Fibroblast of lung (primary cell): ENCODE results near the gene SELP. TPM values are rescaled to one million over a fixed set of nuclear protein-coding genes. Genes with fewer than 3 reads are reported as not detected.

Experiments used
- DNase-seq, 2 donors: peaks; one replicate each; pipeline versions ENCODE4 v3.0.0 to v3.0.0-alpha.2; 2010; ENCODE audit warnings: low read depth in 2 of 2
- H2AFZ ChIP-seq: 2 replicates; pipeline ENCODE4 v1.5.1; 2012; ENCODE audit warnings: low read length, control low read depth, inconsistent platforms
- H3K27ac ChIP-seq: 2 replicates; pipeline ENCODE4 v1.5.1; 2011; ENCODE audit warnings: low read length, control low read depth; ENCODE audit not compliant: insufficient read depth
- H3K27me3 ChIP-seq: 2 replicates; pipeline ENCODE4 v1.5.1; 2011; ENCODE audit warnings: mild to moderate bottlenecking, low read length; ENCODE audit not compliant: control insufficient read depth, insufficient read depth
- H3K36me3 ChIP-seq: 2 replicates; pipeline ENCODE4 v1.5.1; 2011; ENCODE audit warnings: low read length; ENCODE audit not compliant: control insufficient read depth, insufficient read depth
- H3K4me1 ChIP-seq: 2 replicates; pipeline ENCODE4 v1.5.1; 2011; ENCODE audit warnings: low read length; ENCODE audit not compliant: control insufficient read depth, insufficient read depth; ENCODE audit errors: extremely low read depth
- H3K4me2 ChIP-seq: 2 replicates; pipeline ENCODE4 v1.5.1; 2011; ENCODE audit warnings: low read length, control low read depth; ENCODE audit not compliant: insufficient read depth; ENCODE audit errors: extremely low read depth
- H3K4me3 ChIP-seq, 4 experiments: fragments of 200-600 bp in 1 of 4; sonication (generic) in 1 of 4; replicated peaks in 1 of 4; 2 replicates each; pipeline ENCODE4 v1.5.1; 2011 to 2016; ENCODE audit warnings: low read length in 4 of 4, low read depth in 3 of 4, mild to moderate bottlenecking in 3 of 4, control low read depth in 2 of 4, inconsistent platforms in 1 of 4, mixed read lengths in 1 of 4; ENCODE audit not compliant: insufficient read depth in 1 of 4; ENCODE audit errors: control extremely low read depth in 1 of 4
- H3K79me2 ChIP-seq: 2 replicates; pipeline ENCODE4 v1.5.1; 2012; ENCODE audit warnings: mild to moderate bottlenecking, low read length, inconsistent platforms; ENCODE audit not compliant: control insufficient read depth, insufficient read depth
- H3K9ac ChIP-seq: 2 replicates; pipeline ENCODE4 v1.5.1; 2011; ENCODE audit warnings: mild to moderate bottlenecking, low read length, control low read depth; ENCODE audit not compliant: insufficient read depth
- H3K9me3 ChIP-seq: 2 replicates; pipeline ENCODE4 v1.5.1; 2012; ENCODE audit warnings: low read depth, low read length; ENCODE audit not compliant: control insufficient read depth, insufficient read depth
- H4K20me1 ChIP-seq: 2 replicates; pipeline ENCODE4 v1.5.1; 2011; ENCODE audit warnings: low read length; ENCODE audit not compliant: control insufficient read depth, insufficient read depth; ENCODE audit errors: extremely low read depth
- CTCF ChIP-seq, 2 donors: IDR thresholded peaks in 1 of 2; conservative IDR thresholded peaks in 1 of 2; 1 replicate in 1 of 2; 2 replicates in 1 of 2; pipeline ENCODE4 v1.5.1; 2011 to 2012; ENCODE audit warnings: low read length in 2 of 2, control low read depth in 1 of 2, inconsistent platforms in 1 of 2, low read depth in 1 of 2, mild to moderate bottlenecking in 1 of 2
- EZH2 ChIP-seq: IDR thresholded peaks from 2 replicates; pipeline ENCODE4 v1.5.1; 2012; ENCODE audit warnings: low read length, control low read depth, mild to moderate bottlenecking; ENCODE audit errors: missing control alignments
- polyA plus RNA-seq, 2 donors: library from polyadenylated mRNA; depleted of rRNA in 1 of 2; stranded (reverse) in 1 of 2; unstranded in 1 of 2; fragments of >200 nt; gene quantifications; 2 replicates each; pipeline ENCODE4 v1.2.1, GENCODE V29; 2011 to 2012; ENCODE audit warnings: missing spikeins in 1 of 2
- total RNA-seq: library from RNA; depleted of rRNA; stranded (reverse); fragments of >200 nt; gene quantifications from 2 replicates; pipeline ENCODE4 v1.2.1, GENCODE V29; 2014

The SELP gene
- total and polyA plus RNA-seq, 2 donors (not counting 1 experiment from before 2014, with no cell fraction given) = not detected

- Histone ChIP-seq H4K20me1 (no peaks in the 10 kb centered on the region), H3K36me3 (no peaks in the 10 kb centered on the region), H3K9me3 (no peaks in the 10 kb centered on the region), H3K4me1 (no peaks in the 10 kb centered on the region), H3K4me2 (no peak overlapping the region), H3K27me3 (no peaks in the 10 kb centered on the region), H3K9ac (no peak overlapping the region), H3K4me3 (no peak overlapping the region), H3K27ac (no peak overlapping the region), H2AFZ (no peak overlapping the region), H3K79me2 (no peaks in the 10 kb centered on the region)
- DNase-seq = no peak
- no peak for TF ChIP-seq CTCF (conservative IDR thresholded peaks at IDR 0.05 in 1 of 2, IDR thresholded peaks at IDR 0.05 in 1 of 2; ENCODE audit: low read depth in 1 of 2, low read length in 2 of 2)
- no peak for TF ChIP-seq EZH2
These were observed 72.8 kb downstream of the SELP start for GRCh38 chr1:169557131-169557530.

GRCh38 chr1:169550294-169550693 is 79.6 kb downstream of the SELP start:
- peak; percentile 16 to 55 for DNase-seq
- no peaks in the 10 kb centered on the region for H3K36me3 ChIP-seq

GRCh38 chr1:169548282-169548681 is 81.6 kb downstream of the SELP start:
- no peaks in the 10 kb centered on the region for H3K27me3 ChIP-seq
- H4K20me1 ChIP-seq = no peaks in the 10 kb centered on the region
- no peak overlapping the region for H3K4me2 ChIP-seq
- H3K27ac ChIP-seq = no peak overlapping the region
- H3K9me3 ChIP-seq = no peaks in the 10 kb centered on the region
- H3K4me3 ChIP-seq = no peak overlapping the region
- H3K36me3 ChIP-seq = no peaks in the 10 kb centered on the region
- TF ChIP-seq CTCF (conservative IDR thresholded peaks at IDR 0.05 in 1 of 2, IDR thresholded peaks at IDR 0.05 in 1 of 2; ENCODE audit: low read depth in 1 of 2, low read length in 2 of 2) (no peak), EZH2 (no peak)
- DNase-seq = no peak
- H3K4me1 ChIP-seq = no peaks in the 10 kb centered on the region
- H3K9ac ChIP-seq = no peak overlapping the region
- no peaks in the 10 kb centered on the region for H3K79me2 ChIP-seq
- H2AFZ ChIP-seq = no peak overlapping the region

More at GRCh38 chr1:169550294-169550693, 79.6 kb downstream of the SELP start:
- no peak overlapping the region for H3K27ac ChIP-seq
- H3K79me2 ChIP-seq = no peaks in the 10 kb centered on the region
- H4K20me1 ChIP-seq = no peaks in the 10 kb centered on the region
- H3K4me2 ChIP-seq = no peak overlapping the region
- TF ChIP-seq EZH2 (no peak), CTCF (conservative IDR thresholded peaks at IDR 0.05 in 1 of 2, IDR thresholded peaks at IDR 0.05 in 1 of 2; ENCODE audit: low read depth in 1 of 2, low read length in 2 of 2) (peak; percentile 32 to 50)
- no peaks in the 10 kb centered on the region for H3K9me3 ChIP-seq
- H3K4me1 ChIP-seq = no peaks in the 10 kb centered on the region
- H2AFZ ChIP-seq = no peak overlapping the region
- H3K4me3 ChIP-seq = no peak overlapping the region
- no peak overlapping the region for H3K9ac ChIP-seq
- H3K27me3 ChIP-seq = no peaks in the 10 kb centered on the region
